ENCODE results near the gene MAP3K4. TPM values are rescaled to one million over a fixed set of nuclear protein-coding genes. Genes with fewer than 3 reads are reported as not detected.

The MAP3K4 gene
- total RNA-seq, 1 experiment from 2014 or later: 54.3 TPM

- no peak overlapping the region for H3K18ac ChIP-seq (ENCODE audit: insufficient read length, low read depth, low read length)
- peaks cover 2% of the 10 kb centered on the region; the same call in 1 of the 2 replicates for H3K79me2 ChIP-seq (ENCODE audit: insufficient read depth, low read length)
- Mint-ChIP-seq H3K4me1 (peaks cover 15 to 19% of the 10 kb centered on the region in 2 experiments), H3K36me3 (ENCODE audit: insufficient read depth in 1 of 3, low read depth in 3 of 3) (peaks cover 2 to 11% (median 4%) of the 10 kb centered on the region in 3 experiments; a peak in 6 of 7 replicates), H3K9me3 (no peaks in the 10 kb centered on the region; a peak in 1 of 5 replicates), H3K27ac (no peak overlapping the region), H3K4me3 (no peak overlapping the region), H3K27me3 (ENCODE audit: low read depth) (no peaks in the 10 kb centered on the region)
- no peaks in the 10 kb centered on the region for H3K23me2 ChIP-seq (ENCODE audit: insufficient read length, low read depth, low read length, poor library complexity, severe bottlenecking)
- no peak overlapping the region for H3K9ac ChIP-seq (ENCODE audit: extremely low read depth, insufficient read length, low read length)
- no peak overlapping the region for H2AFZ ChIP-seq (ENCODE audit: low read length)
- no peak for DNase-seq
- no peaks in the 10 kb centered on the region for H3K4me1 ChIP-seq (ENCODE audit: insufficient read depth, low read length)
- H2BK15ac ChIP-seq (ENCODE audit: low read depth, low read length): no peak overlapping the region
- no peaks in the 10 kb centered on the region for H3K9me3 ChIP-seq (ENCODE audit: control insufficient read depth, low read depth, low read length)
- no CpG with 5 or more reads among the region's 8 CpGs for WGBS (ENCODE audit: extremely low coverage, insufficient read length, low lambda C conversion rate)
- H3K14ac ChIP-seq (ENCODE audit: insufficient read depth, low read length): no peak overlapping the region
- no peak overlapping the region for H3K27ac ChIP-seq (ENCODE audit: insufficient read length, low read depth, low read length)
- no peak overlapping the region for H4K5ac ChIP-seq (ENCODE audit: insufficient read length, low read depth, low read length)
- no peak overlapping the region for H4K91ac ChIP-seq (ENCODE audit: insufficient read length, low read depth, low read length)
- no peaks in the 10 kb centered on the region for H4K20me1 ChIP-seq (ENCODE audit: control insufficient read depth, insufficient read depth, insufficient read length)
- no peak overlapping the region for H2BK12ac ChIP-seq (ENCODE audit: insufficient read length, low read depth, low read length)
- no peak overlapping the region for H3K23ac ChIP-seq (ENCODE audit: insufficient read length, low read depth, low read length)
- H3K56ac ChIP-seq (ENCODE audit: insufficient read length, low read depth, low read length): no peak overlapping the region
- no peak overlapping the region for H3K4me2 ChIP-seq (ENCODE audit: insufficient read depth, insufficient read length, low read length)
- no peak overlapping the region for H2BK5ac ChIP-seq (ENCODE audit: insufficient read length, low read length)
- TF ChIP-seq, protein P1, sequence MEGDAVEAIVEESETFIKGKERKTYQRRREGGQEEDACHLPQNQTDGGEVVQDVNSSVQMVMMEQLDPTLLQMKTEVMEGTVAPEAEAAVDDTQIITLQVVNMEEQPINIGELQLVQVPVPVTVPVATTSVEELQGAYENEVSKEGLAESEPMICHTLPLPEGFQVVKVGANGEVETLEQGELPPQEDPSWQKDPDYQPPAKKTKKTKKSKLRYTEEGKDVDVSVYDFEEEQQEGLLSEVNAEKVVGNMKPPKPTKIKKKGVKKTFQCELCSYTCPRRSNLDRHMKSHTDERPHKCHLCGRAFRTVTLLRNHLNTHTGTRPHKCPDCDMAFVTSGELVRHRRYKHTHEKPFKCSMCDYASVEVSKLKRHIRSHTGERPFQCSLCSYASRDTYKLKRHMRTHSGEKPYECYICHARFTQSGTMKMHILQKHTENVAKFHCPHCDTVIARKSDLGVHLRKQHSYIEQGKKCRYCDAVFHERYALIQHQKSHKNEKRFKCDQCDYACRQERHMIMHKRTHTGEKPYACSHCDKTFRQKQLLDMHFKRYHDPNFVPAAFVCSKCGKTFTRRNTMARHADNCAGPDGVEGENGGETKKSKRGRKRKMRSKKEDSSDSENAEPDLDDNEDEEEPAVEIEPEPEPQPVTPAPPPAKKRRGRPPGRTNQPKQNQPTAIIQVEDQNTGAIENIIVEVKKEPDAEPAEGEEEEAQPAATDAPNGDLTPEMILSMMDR (conservative IDR thresholded peaks at IDR 0.05): no peak
- H4K8ac ChIP-seq (replicated peaks; ENCODE audit: insufficient read length, low read depth, low read length): no peak overlapping the region
- no peak overlapping the region for H2AK5ac ChIP-seq (ENCODE audit: insufficient read length, low read length)
- H2BK20ac ChIP-seq (ENCODE audit: low read depth, low read length, poor library complexity, severe bottlenecking): no peak overlapping the region
- no peak overlapping the region for H3T11ph ChIP-seq (ENCODE audit: low read length)
- H3K27me3 ChIP-seq (ENCODE audit: insufficient read depth, low read length): no peaks in the 10 kb centered on the region
- no peak overlapping the region for H2BK120ac ChIP-seq (ENCODE audit: low read depth, low read length, poor library complexity, severe bottlenecking)
- no peak overlapping the region for H3K4ac ChIP-seq (ENCODE audit: low read depth, low read length)
- H3K79me1 ChIP-seq (ENCODE audit: insufficient read depth, low read depth, low read length, poor library complexity, severe bottlenecking): peaks cover under 1% of the 10 kb centered on the region
These were observed 32.9 kb downstream of the MAP3K4 start for GRCh38 chr6:161024364-161024920.
